Measurements from ENCODE around the gene RBFOX1.

Gene RBFOX1

GRCh38 chr16:7755347-7755882 lies 422.8 kb downstream of the RBFOX1 start:
- no peak for DNase-seq (ENCODE audit: low read depth)
- no peak for TF ChIP-seq CTCF (conservative IDR thresholded peaks at IDR 0.05; ENCODE audit: low read depth, low read length)
- no peak overlapping the region for H3K4me3 ChIP-seq (ENCODE audit: low read length)
